ENCODE data around the gene MTRF1.

The MTRF1 gene

DNA sequence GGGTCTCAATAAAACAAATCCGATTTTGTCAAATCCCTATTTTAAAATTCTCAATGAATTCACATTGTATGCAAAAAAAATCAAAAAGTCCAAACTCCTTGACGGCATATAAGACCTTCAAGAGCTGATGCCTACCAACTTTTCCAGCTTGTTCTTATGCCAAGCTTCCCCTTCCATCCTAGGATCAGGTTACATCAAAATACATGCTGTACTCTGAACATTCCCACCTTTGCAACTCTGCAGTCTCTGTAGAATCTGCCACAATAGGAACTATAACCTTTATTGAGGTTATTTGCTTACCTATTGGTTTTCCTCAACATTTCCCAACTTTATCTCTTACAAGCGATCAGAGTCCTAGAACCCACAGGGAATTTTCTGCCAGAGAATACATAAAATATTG is 76.9 kb downstream of the MTRF1 start:
- Histone ChIP-seq H3K9me3 (replicated peaks in 1 of 2; ENCODE audit: control insufficient read depth in 2 of 2, insufficient read depth in 1 of 2, low read depth in 1 of 2, low read length in 2 of 2) (peaks cover 2 to 7% of the 10 kb centered on the region in 2 donors), H3K27ac (replicated peaks; ENCODE audit: low read length) (no peak overlapping the region), H4K91ac (ENCODE audit: low read depth, low read length, poor library complexity) (no peak overlapping the region), H3K14ac (ENCODE audit: low read length) (no peak overlapping the region), H4K8ac (ENCODE audit: low read depth, low read length) (no peak overlapping the region), H2BK120ac (ENCODE audit: low read depth, low read length) (no peak overlapping the region), H3K36me3 (replicated peaks in 1 of 2; ENCODE audit: control insufficient read depth in 2 of 2, insufficient read depth in 2 of 2, low read length in 2 of 2) (no peaks in the 10 kb centered on the region), H3K18ac (ENCODE audit: low read length) (no peak overlapping the region), H2BK15ac (ENCODE audit: low read length) (no peak overlapping the region), H2AFZ (ENCODE audit: low read length) (no peak overlapping the region), H3K4me2 (ENCODE audit: insufficient read depth, low read length, poor library complexity, severe bottlenecking) (no peak overlapping the region), H3K79me1 (ENCODE audit: low read depth, low read length) (no peaks in the 10 kb centered on the region), H2BK12ac (ENCODE audit: low read length) (no peak overlapping the region), H3K4ac (ENCODE audit: low read length) (no peak overlapping the region), H3K27me3 (ENCODE audit: control insufficient read depth in 3 of 3, insufficient read depth in 3 of 3, low read depth in 1 of 3, low read length in 3 of 3) (no peaks in the 10 kb centered on the region), H2BK5ac (ENCODE audit: low read length) (no peak overlapping the region), H3K4me3 (ENCODE audit: low read length in 2 of 2) (no peak overlapping the region), H3K23ac (ENCODE audit: low read depth, low read length, poor library complexity) (no peak overlapping the region), H3K9ac (ENCODE audit: low read depth, low read length, poor library complexity) (no peak overlapping the region), H2AK5ac (ENCODE audit: low read depth, low read length) (no peak overlapping the region), H3K4me1 (ENCODE audit: control insufficient read depth in 2 of 2, insufficient read depth in 1 of 2, low read depth in 1 of 2, low read length in 2 of 2) (no peaks in the 10 kb centered on the region)
- no CpG with 5 or more reads among the region's 3 CpGs for WGBS, 2 donors (ENCODE audit: extremely low coverage in 2 of 2, insufficient read length in 2 of 2, insufficient replicate concordance in 1 of 2)
- no peak for DNase-seq (ENCODE audit: low spot score)

DNA sequence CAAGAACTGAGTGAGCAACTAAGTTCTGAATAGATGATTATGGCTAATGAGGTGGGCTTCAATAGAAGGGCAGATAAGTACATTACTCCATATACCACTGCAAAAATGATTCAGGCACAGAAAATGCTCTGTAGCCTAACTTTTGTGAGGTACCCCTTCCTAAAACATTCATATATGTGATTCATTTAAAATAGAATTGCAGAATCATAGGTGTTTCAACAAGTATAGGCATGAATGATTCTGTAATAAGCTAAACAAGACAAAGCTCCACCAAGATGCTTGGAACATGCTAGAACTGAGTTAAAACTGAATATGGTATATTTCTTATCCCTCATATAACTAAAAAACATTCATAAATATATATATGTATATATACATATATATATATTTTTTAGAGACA is 81.1 kb downstream of the MTRF1 start:
- Histone ChIP-seq H3K4me3 (ENCODE audit: low read length in 2 of 2) (no peak overlapping the region), H3K23ac (ENCODE audit: low read depth, low read length, poor library complexity) (no peak overlapping the region), H3K4me2 (ENCODE audit: insufficient read depth, low read length, poor library complexity, severe bottlenecking) (no peak overlapping the region), H3K27me3 (ENCODE audit: control insufficient read depth in 3 of 3, insufficient read depth in 3 of 3, low read depth in 1 of 3, low read length in 3 of 3) (no peaks in the 10 kb centered on the region), H3K9ac (ENCODE audit: low read depth, low read length, poor library complexity) (no peak overlapping the region), H3K9me3 (replicated peaks in 1 of 2; ENCODE audit: control insufficient read depth in 2 of 2, insufficient read depth in 1 of 2, low read depth in 1 of 2, low read length in 2 of 2) (peaks cover 0 to 5% of the 10 kb centered on the region in 2 donors), H3K4me1 (ENCODE audit: control insufficient read depth in 2 of 2, insufficient read depth in 1 of 2, low read depth in 1 of 2, low read length in 2 of 2) (no peaks in the 10 kb centered on the region), H3K36me3 (replicated peaks in 1 of 2; ENCODE audit: control insufficient read depth in 2 of 2, insufficient read depth in 2 of 2, low read length in 2 of 2) (no peaks in the 10 kb centered on the region), H3K79me1 (ENCODE audit: low read depth, low read length) (no peaks in the 10 kb centered on the region), H2AFZ (ENCODE audit: low read length) (no peak overlapping the region), H2BK15ac (ENCODE audit: low read length) (no peak overlapping the region), H3K18ac (ENCODE audit: low read length) (no peak overlapping the region), H2BK5ac (ENCODE audit: low read length) (no peak overlapping the region), H4K8ac (ENCODE audit: low read depth, low read length) (no peak overlapping the region), H3K27ac (replicated peaks; ENCODE audit: low read length) (no peak overlapping the region), H2BK120ac (ENCODE audit: low read depth, low read length) (no peak overlapping the region), H3K4ac (ENCODE audit: low read length) (no peak overlapping the region), H2AK5ac (ENCODE audit: low read depth, low read length) (no peak overlapping the region), H4K91ac (ENCODE audit: low read depth, low read length, poor library complexity) (no peak overlapping the region), H3K14ac (ENCODE audit: low read length) (no peak overlapping the region), H2BK12ac (ENCODE audit: low read length) (no peak overlapping the region)
- no peak for DNase-seq (ENCODE audit: low spot score)

DNA sequence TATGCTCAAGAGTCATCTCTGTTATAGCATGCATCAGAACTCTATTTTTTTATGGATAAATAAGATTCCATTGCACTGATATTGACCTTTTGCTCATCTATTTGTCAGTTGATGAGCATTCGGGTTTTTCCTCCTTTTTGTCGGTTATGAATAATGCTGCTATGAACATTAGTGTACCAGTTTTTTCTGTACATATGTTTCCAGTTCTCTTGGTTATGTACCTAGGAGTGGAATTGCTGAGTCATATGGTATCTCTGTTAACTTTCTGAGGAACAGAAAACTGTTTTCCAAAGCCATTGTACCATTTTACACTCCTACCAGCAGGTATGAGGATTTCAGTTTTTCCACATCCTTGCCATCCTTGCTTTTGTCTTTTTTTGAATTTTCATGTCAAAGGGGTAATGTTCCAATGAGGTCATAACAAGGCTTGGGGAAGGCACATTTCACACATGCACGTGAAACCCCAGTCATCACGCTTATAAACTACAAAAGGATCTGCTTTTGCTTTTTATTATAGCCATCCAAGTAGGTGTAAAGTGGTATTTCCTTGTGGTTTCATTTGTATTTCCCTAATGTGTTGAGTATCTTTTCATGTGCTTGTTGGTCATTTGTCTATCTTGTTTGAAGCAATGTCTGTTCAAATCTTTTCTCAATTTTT is 83.7 kb downstream of the MTRF1 start:
- DNase-seq (ENCODE audit: low spot score): no peak
- Histone ChIP-seq H2BK5ac (ENCODE audit: low read length) (no peak overlapping the region), H3K23ac (ENCODE audit: low read depth, low read length, poor library complexity) (no peak overlapping the region), H2AFZ (ENCODE audit: low read length) (no peak overlapping the region), H4K8ac (ENCODE audit: low read depth, low read length) (no peak overlapping the region), H4K91ac (ENCODE audit: low read depth, low read length, poor library complexity) (no peak overlapping the region), H2AK5ac (ENCODE audit: low read depth, low read length) (no peak overlapping the region), H3K4ac (ENCODE audit: low read length) (no peak overlapping the region), H2BK12ac (ENCODE audit: low read length) (no peak overlapping the region), H3K14ac (ENCODE audit: low read length) (no peak overlapping the region), H3K9me3 (replicated peaks in 1 of 2; ENCODE audit: control insufficient read depth in 2 of 2, insufficient read depth in 1 of 2, low read depth in 1 of 2, low read length in 2 of 2) (peaks cover 3 to 10% of the 10 kb centered on the region in 2 donors), H3K27me3 (ENCODE audit: control insufficient read depth in 3 of 3, insufficient read depth in 3 of 3, low read depth in 1 of 3, low read length in 3 of 3) (no peaks in the 10 kb centered on the region), H3K4me1 (ENCODE audit: control insufficient read depth in 2 of 2, insufficient read depth in 1 of 2, low read depth in 1 of 2, low read length in 2 of 2) (no peaks in the 10 kb centered on the region), H3K27ac (replicated peaks; ENCODE audit: low read length) (no peak overlapping the region), H2BK15ac (ENCODE audit: low read length) (no peak overlapping the region), H3K4me3 (ENCODE audit: low read length in 2 of 2) (no peak overlapping the region), H3K18ac (ENCODE audit: low read length) (no peak overlapping the region), H3K9ac (ENCODE audit: low read depth, low read length, poor library complexity) (no peak overlapping the region), H3K4me2 (ENCODE audit: insufficient read depth, low read length, poor library complexity, severe bottlenecking) (no peak overlapping the region), H3K36me3 (replicated peaks in 1 of 2; ENCODE audit: control insufficient read depth in 2 of 2, insufficient read depth in 2 of 2, low read length in 2 of 2) (no peaks in the 10 kb centered on the region), H3K79me1 (ENCODE audit: low read depth, low read length) (no peaks in the 10 kb centered on the region), H2BK120ac (ENCODE audit: low read depth, low read length) (no peak overlapping the region)
- WGBS, 2 donors (ENCODE audit: extremely low coverage in 2 of 2, insufficient read length in 2 of 2, insufficient replicate concordance in 1 of 2): no CpG with 5 or more reads among the region's 4 CpGs

DNA sequence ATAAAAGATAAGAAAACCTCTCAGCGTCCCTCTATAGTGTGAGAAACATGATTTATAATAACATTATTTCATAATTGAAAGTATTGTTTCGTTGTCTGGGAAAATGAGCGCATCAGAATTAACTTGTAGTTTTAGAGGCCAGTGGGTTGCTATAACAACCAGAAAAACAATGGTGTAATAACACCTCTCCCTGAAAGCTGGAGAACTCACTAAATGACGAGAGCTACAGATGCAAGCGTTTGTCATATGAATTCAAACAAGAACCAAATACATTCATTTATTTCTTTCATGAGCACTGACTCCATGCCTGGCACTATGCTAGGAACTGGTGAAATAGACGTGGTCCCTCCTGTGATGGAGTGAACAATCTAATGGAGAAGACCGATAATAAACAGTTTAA is 85.3 kb downstream of the MTRF1 start:
- Histone ChIP-seq H3K27me3 (ENCODE audit: control insufficient read depth in 3 of 3, insufficient read depth in 3 of 3, low read depth in 1 of 3, low read length in 3 of 3) (no peaks in the 10 kb centered on the region), H4K91ac (ENCODE audit: low read depth, low read length, poor library complexity) (no peak overlapping the region), H3K79me1 (ENCODE audit: low read depth, low read length) (no peaks in the 10 kb centered on the region), H2BK120ac (ENCODE audit: low read depth, low read length) (no peak overlapping the region), H3K4me1 (ENCODE audit: control insufficient read depth in 2 of 2, insufficient read depth in 1 of 2, low read depth in 1 of 2, low read length in 2 of 2) (no peaks in the 10 kb centered on the region), H3K4me2 (ENCODE audit: insufficient read depth, low read length, poor library complexity, severe bottlenecking) (no peak overlapping the region), H2AK5ac (ENCODE audit: low read depth, low read length) (no peak overlapping the region), H3K9ac (ENCODE audit: low read depth, low read length, poor library complexity) (no peak overlapping the region), H3K27ac (replicated peaks; ENCODE audit: low read length) (no peak overlapping the region), H4K8ac (ENCODE audit: low read depth, low read length) (no peak overlapping the region), H2BK12ac (ENCODE audit: low read length) (no peak overlapping the region), H3K36me3 (replicated peaks in 1 of 2; ENCODE audit: control insufficient read depth in 2 of 2, insufficient read depth in 2 of 2, low read length in 2 of 2) (no peaks in the 10 kb centered on the region), H3K18ac (ENCODE audit: low read length) (no peak overlapping the region), H2BK15ac (ENCODE audit: low read length) (no peak overlapping the region), H3K4ac (ENCODE audit: low read length) (no peak overlapping the region), H3K4me3 (ENCODE audit: low read length in 2 of 2) (no peak overlapping the region), H2AFZ (ENCODE audit: low read length) (no peak overlapping the region), H3K9me3 (replicated peaks in 1 of 2; ENCODE audit: control insufficient read depth in 2 of 2, insufficient read depth in 1 of 2, low read depth in 1 of 2, low read length in 2 of 2) (peaks cover 6 to 10% of the 10 kb centered on the region in 2 donors), H3K14ac (ENCODE audit: low read length) (no peak overlapping the region), H2BK5ac (ENCODE audit: low read length) (no peak overlapping the region), H3K23ac (ENCODE audit: low read depth, low read length, poor library complexity) (no peak overlapping the region)
- no peak for DNase-seq (ENCODE audit: low spot score)
- no CpG with 5 or more reads among the region's 7 CpGs for WGBS, 2 donors (ENCODE audit: extremely low coverage in 2 of 2, insufficient read length in 2 of 2, insufficient replicate concordance in 1 of 2)
